Lung (tissue), 12 donors: Measurements from ENCODE around the gene RREB1. TPM values are rescaled to one million over a fixed set of nuclear protein-coding genes. Genes with fewer than 3 reads are reported as not detected.

ENCODE experiments used
- ATAC-seq: fragments of 200-7000 bp; cut with Tn5 transposase; one replicate; pipeline ENCODE4 v1.9.1; 2020; ENCODE audit warnings: moderate number of reproducible peaks; ENCODE audit not compliant: insufficient read depth, low FRiP score
- DNase-seq, 3 donors: peaks; one replicate each; pipeline ENCODE4 v3.0.0-alpha.2; 2013 to 2017
- H3K27ac ChIP-seq, 2 donors: one replicate each; pipeline ENCODE4 v1.5.1; 2013; ENCODE audit warnings: mild to moderate bottlenecking in 2 of 2, moderate library complexity in 2 of 2, control low read depth in 1 of 2, inconsistent platforms in 1 of 2, low read depth in 1 of 2, low read length in 1 of 2
- H3K27me3 ChIP-seq, 3 donors: one replicate each; pipeline ENCODE4 v1.5.1; 2013; ENCODE audit warnings: low read length in 2 of 3; ENCODE audit not compliant: control insufficient read depth in 3 of 3, insufficient read depth in 3 of 3
- H3K36me3 ChIP-seq, 4 donors: one replicate each; pipeline ENCODE4 v1.5.1; 2013; ENCODE audit warnings: low read length in 4 of 4, mild to moderate bottlenecking in 1 of 4, moderate library complexity in 1 of 4; ENCODE audit not compliant: control insufficient read depth in 4 of 4, insufficient read depth in 4 of 4
- H3K4me1 ChIP-seq, 5 donors: one replicate each; pipeline ENCODE4 v1.5.1; 2013; ENCODE audit warnings: low read length in 5 of 5, mild to moderate bottlenecking in 2 of 5, moderate library complexity in 1 of 5; ENCODE audit not compliant: control insufficient read depth in 5 of 5, insufficient read depth in 5 of 5
- H3K4me3 ChIP-seq: one replicate; pipeline ENCODE4 v1.5.1; 2013; ENCODE audit warnings: mild to moderate bottlenecking, control low read depth, moderate library complexity
- H3K9ac ChIP-seq, 2 donors: one replicate each; pipeline ENCODE4 v1.5.1; 2013; ENCODE audit warnings: low read length in 2 of 2, control low read depth in 1 of 2; ENCODE audit not compliant: insufficient read depth in 1 of 2
- H3K9me3 ChIP-seq, 4 donors: one replicate each; pipeline ENCODE4 v1.5.1; 2013; ENCODE audit warnings: low read length in 3 of 4, mild to moderate bottlenecking in 1 of 4, moderate library complexity in 1 of 4; ENCODE audit not compliant: control insufficient read depth in 4 of 4, insufficient read depth in 3 of 4
- WGBS, 2 donors: extraction: QIAGEN DNeasy Blood & Tissue Kit; methylation state at CpG; one replicate each; pipeline ENCODE4 v1.1.7; 2013; 5-methylcytosine and 5-hydroxymethylcytosine counted together
- polyA plus RNA-seq, 2 donors: library from polyadenylated mRNA; stranded (reverse); fragments of 200-250 nt; gene quantifications; one replicate each; pipeline ENCODE4 v1.2.1, GENCODE V29; 2013
- total RNA-seq, 2 donors: library from RNA; depleted of rRNA in 1 of 2; stranded (reverse); fragments of >200 nt in 1 of 2; gene quantifications; one replicate each; pipeline ENCODE4 v1.2.1, GENCODE V29; 2014 to 2021
- TF ChIP-seq, protein P1 (sequence below): IDR thresholded peaks from 2 replicates; pipeline ENCODE4 v1.5.1; 2012; ENCODE audit warnings: mild to moderate bottlenecking; ENCODE audit errors: control extremely low read depth, extremely low read depth
- donor health status: control.
- donor health status: control.
- donor health status: Bipolar disorder and iron deficiency.
- donor health status: healthy.
- donor health status: DM: yes; HTN: yes; CAD: no.

The RREB1 gene
- total and polyA plus RNA-seq, 4 donors: 8.9 to 54.7 (median 31.1) TPM

DNA sequence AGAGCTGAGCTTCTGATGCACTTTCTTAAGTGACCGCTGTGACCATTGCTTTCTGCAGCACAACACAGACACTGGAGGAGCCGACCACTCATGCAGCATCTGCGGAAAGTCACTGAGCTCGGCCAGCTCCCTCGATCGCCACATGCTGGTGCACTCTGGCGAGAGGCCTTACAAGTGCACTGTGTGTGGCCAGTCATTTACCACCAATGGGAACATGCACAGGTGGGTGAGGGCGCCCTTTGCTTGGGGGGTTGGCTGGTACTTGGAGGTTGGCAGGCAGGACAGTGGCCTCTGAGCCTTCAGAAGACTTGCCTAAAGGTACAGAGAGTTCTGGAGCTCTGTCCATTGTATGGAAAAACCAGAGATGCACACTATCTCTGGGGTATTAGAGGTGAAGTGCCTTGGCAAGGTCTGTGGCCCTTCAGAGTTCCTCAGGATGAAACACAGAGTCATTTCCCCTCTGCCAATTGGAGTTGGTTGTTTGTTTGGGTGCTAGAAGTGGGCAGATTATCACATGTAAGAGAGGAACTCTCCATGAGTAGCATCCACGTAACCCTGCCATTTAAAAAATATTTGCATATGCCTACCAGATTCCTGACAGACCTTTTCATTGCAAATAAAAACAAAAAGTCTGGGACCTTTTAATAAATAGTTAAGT lies 81.5 kb downstream of the RREB1 start:
- Histone ChIP-seq H3K4me3 (no peak overlapping the region), H3K27me3 (no peaks in the 10 kb centered on the region), H3K9me3 (no peaks in the 10 kb centered on the region), H3K4me1 (peaks cover 0 to 11% (median 0%) of the 10 kb centered on the region in 5 donors), H3K9ac (no peak overlapping the region), H3K27ac (peak overlapping the region; percentile 9 to 29), H3K36me3 (peaks cover 17 to 38% (median 23%) of the 10 kb centered on the region in 4 donors)
- ATAC-seq (no peak), DNase-seq (no peak)
- TF ChIP-seq, protein P1, sequence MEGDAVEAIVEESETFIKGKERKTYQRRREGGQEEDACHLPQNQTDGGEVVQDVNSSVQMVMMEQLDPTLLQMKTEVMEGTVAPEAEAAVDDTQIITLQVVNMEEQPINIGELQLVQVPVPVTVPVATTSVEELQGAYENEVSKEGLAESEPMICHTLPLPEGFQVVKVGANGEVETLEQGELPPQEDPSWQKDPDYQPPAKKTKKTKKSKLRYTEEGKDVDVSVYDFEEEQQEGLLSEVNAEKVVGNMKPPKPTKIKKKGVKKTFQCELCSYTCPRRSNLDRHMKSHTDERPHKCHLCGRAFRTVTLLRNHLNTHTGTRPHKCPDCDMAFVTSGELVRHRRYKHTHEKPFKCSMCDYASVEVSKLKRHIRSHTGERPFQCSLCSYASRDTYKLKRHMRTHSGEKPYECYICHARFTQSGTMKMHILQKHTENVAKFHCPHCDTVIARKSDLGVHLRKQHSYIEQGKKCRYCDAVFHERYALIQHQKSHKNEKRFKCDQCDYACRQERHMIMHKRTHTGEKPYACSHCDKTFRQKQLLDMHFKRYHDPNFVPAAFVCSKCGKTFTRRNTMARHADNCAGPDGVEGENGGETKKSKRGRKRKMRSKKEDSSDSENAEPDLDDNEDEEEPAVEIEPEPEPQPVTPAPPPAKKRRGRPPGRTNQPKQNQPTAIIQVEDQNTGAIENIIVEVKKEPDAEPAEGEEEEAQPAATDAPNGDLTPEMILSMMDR: no peak
- 93 to 99% methylated on average over 9 of the region's 9 CpGs for WGBS, 2 donors

- DNase-seq: no peak
- Histone ChIP-seq H3K9ac (no peak overlapping the region), H3K4me3 (no peak overlapping the region), H3K36me3 (peaks cover 15 to 34% (median 24%) of the 10 kb centered on the region in 4 donors), H3K27me3 (no peaks in the 10 kb centered on the region), H3K9me3 (no peaks in the 10 kb centered on the region), H3K4me1 (peaks cover 0 to 11% (median 5%) of the 10 kb centered on the region in 5 donors), H3K27ac (no peak overlapping the region)
- 91 to 94% methylated on average over 2 of the region's 2 CpGs for WGBS, 2 donors
- no peak for ATAC-seq
- TF ChIP-seq, protein P1: no peak
Observed at GRCh38 chr6:7190791-7191190, 83.0 kb downstream of the RREB1 start.

- peaks cover 10 to 25% (median 21%) of the 10 kb centered on the region in 4 donors for H3K36me3 ChIP-seq
- no peak for ATAC-seq
Observed at GRCh38 chr6:7193122-7193521, 85.4 kb downstream of the RREB1 start.

More at GRCh38 chr6:7193122-7193521, 85.4 kb downstream of the RREB1 start:
- Histone ChIP-seq H3K27ac (no peak overlapping the region), H3K9ac (no peak overlapping the region), H3K27me3 (no peaks in the 10 kb centered on the region), H3K9me3 (no peaks in the 10 kb centered on the region), H3K4me1 (peaks cover 0 to 16% (median 9%) of the 10 kb centered on the region in 5 donors), H3K4me3 (no peak overlapping the region)
- 95 to 96% methylated on average over 2 of the region's 2 CpGs for WGBS, 2 donors
- no peak for DNase-seq
- TF ChIP-seq, protein P1: no peak
